ENCODE measurements around the gene ARMS2. TPM values are rescaled to one million over a fixed set of nuclear protein-coding genes. Genes with fewer than 3 reads are reported as not detected.

The ARMS2 gene
- total RNA-seq, 1 experiment from 2014 or later: not detected

DNA sequence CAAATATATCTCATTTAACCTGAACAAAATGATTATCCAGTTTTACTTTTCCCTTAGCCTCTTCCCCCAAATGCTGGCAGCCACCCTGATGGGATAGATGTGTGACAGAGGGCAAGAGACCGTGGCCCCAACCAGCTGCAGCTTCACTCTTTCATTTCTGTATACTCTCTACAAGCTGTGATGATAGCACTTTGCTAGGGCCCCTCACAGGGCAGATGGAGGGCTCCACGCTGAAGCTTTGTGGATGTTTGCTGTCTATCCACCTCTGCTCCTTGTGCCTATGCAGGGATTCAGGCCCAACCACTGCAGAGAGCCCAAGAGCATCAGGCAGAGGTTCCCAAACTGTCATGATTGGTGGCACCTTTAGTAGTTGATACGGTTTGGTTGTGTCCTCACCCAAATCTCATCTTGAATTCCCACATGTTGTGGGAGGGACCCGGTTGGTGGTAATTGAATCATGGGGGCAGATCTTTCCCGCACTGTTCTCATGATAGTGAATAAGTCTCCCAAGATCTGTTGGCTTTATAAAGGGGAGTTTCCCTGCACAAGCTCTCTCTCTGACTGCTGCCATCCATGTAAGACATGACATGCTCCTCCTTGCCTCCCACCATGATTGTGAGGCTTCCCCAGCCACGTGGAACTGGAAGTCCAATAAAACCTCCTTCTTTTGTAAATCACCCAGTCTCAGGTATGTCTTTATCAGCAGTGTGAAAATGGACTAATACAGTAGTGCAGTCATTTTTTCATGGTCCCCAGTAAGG is 27.0 kb downstream of the ARMS2 start:
- ATAC-seq (no peak), DNase-seq (no peak)
- no peaks in the 10 kb centered on the region for H3F3A ChIP-seq (ENCODE audit: low read length, unreplicated experiment)
- no TSS peak for BruUV-seq (replicated peaks)
- H3K36me3 ChIP-seq (ENCODE audit: low read depth, low read length): no peaks in the 10 kb centered on the region
- TF ChIP-seq EZH2 (IDR thresholded peaks at IDR 0.05; ENCODE audit: low read length, unreplicated experiment) (no peak), EZH2phosphoT487 (IDR thresholded peaks at IDR 0.05; ENCODE audit: borderline replicate concordance, low read length) (no peak)
- TF ChIP-seq, protein P1, sequence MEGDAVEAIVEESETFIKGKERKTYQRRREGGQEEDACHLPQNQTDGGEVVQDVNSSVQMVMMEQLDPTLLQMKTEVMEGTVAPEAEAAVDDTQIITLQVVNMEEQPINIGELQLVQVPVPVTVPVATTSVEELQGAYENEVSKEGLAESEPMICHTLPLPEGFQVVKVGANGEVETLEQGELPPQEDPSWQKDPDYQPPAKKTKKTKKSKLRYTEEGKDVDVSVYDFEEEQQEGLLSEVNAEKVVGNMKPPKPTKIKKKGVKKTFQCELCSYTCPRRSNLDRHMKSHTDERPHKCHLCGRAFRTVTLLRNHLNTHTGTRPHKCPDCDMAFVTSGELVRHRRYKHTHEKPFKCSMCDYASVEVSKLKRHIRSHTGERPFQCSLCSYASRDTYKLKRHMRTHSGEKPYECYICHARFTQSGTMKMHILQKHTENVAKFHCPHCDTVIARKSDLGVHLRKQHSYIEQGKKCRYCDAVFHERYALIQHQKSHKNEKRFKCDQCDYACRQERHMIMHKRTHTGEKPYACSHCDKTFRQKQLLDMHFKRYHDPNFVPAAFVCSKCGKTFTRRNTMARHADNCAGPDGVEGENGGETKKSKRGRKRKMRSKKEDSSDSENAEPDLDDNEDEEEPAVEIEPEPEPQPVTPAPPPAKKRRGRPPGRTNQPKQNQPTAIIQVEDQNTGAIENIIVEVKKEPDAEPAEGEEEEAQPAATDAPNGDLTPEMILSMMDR (conservative IDR thresholded peaks at IDR 0.05; ENCODE audit: low read depth, low read length): no peak
- H3K9ac ChIP-seq (ENCODE audit: low read length): no peak overlapping the region
- H3K4me2 ChIP-seq (ENCODE audit: low read length): no peak overlapping the region
- no peaks in the 10 kb centered on the region for H3K79me2 ChIP-seq (ENCODE audit: low read length)
- H3K4me1 ChIP-seq (ENCODE audit: insufficient read depth, low read length): no peaks in the 10 kb centered on the region
- intact Hi-C loops (cut with micrococcal nuclease): no loop called here
- POLR2A ChIA-PET (ENCODE audit: unreplicated experiment): interaction anchor here (0.6 kb wide), 1 partner anchor 448 kb away, joined by 6 read pairs; no protein-coding TSS in a partner anchor
- no peaks in the 10 kb centered on the region for H3K27me3 ChIP-seq (ENCODE audit: low read length)
- no peak overlapping the region for H3K27ac ChIP-seq (ENCODE audit: low read length)
- H3K9me2 ChIP-seq (replicated peaks; ENCODE audit: low read length): no peaks in the 10 kb centered on the region
- H3K9me3 ChIP-seq (ENCODE audit: low read length): no peaks in the 10 kb centered on the region
- H4K20me1 ChIP-seq (ENCODE audit: low read length): no peaks in the 10 kb centered on the region
- H3K4me3 ChIP-seq (ENCODE audit: low read length): no peak overlapping the region
- CTCF ChIA-PET: no interaction called here
- no peak overlapping the region for H2AFZ ChIP-seq (ENCODE audit: low read length)

DNA sequence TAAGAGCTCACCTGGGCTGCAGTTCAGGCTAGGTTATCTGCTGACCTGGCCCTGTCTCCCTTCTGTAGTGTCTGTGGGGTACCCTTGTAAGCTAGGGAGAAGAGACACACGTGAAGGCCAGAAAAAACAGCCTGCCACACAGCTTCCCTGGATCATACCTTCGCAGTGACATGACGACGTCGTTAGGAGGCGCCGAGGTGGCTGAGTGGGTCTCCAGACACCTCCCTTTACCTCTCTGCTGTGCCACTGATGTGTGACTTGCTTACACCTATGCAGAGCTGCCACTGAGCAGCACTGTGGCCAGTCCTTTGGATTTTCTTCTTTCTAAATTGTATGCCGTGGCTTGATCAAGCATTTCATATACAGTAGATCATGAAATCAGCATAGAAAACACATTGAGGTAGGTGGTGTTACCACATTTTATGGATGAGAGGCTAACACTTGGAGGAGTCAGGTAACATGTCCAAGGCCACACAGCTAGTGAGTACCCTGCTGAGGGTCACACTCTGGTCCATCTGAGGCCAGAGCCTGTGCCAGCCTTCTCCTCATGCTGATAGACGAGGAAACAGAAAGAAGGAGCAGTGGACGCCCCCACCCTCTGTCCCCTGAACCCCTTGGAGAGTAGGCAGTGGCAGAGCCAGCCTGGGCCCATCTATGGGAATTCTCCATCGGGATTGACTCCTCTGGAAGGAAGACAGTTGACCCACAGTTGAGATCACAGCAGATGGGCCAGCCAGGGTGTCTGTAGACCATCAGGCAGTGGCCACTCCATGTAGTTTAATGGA is 30.0 kb downstream of the ARMS2 start:
- ChIA-PET CTCF (no interaction called here), POLR2A (ENCODE audit: unreplicated experiment) (no interaction called here)
- BruUV-seq (replicated peaks): no TSS peak
- no peaks in the 10 kb centered on the region for H3K9me2 ChIP-seq (replicated peaks; ENCODE audit: low read length)
- H2AFZ ChIP-seq (ENCODE audit: low read length): no peak overlapping the region
- no peaks in the 10 kb centered on the region for H3F3A ChIP-seq (ENCODE audit: low read length, unreplicated experiment)
- H3K4me2 ChIP-seq (ENCODE audit: low read length): no peak overlapping the region
- H3K27ac ChIP-seq (ENCODE audit: low read length): no peak overlapping the region
- TF ChIP-seq EZH2 (IDR thresholded peaks at IDR 0.05; ENCODE audit: low read length, unreplicated experiment) (no peak), EZH2phosphoT487 (IDR thresholded peaks at IDR 0.05; ENCODE audit: borderline replicate concordance, low read length) (no peak)
- TF ChIP-seq, protein P1 (conservative IDR thresholded peaks at IDR 0.05; ENCODE audit: low read depth, low read length): no peak
- H3K27me3 ChIP-seq (ENCODE audit: low read length): no peaks in the 10 kb centered on the region
- no peak overlapping the region for H3K9ac ChIP-seq (ENCODE audit: low read length)
- ATAC-seq: no peak
- H3K79me2 ChIP-seq (ENCODE audit: low read length): no peaks in the 10 kb centered on the region
- intact Hi-C loops (cut with micrococcal nuclease): no loop called here
- no peak for DNase-seq
- no peaks in the 10 kb centered on the region for H3K4me1 ChIP-seq (ENCODE audit: insufficient read depth, low read length)
- H4K20me1 ChIP-seq (ENCODE audit: low read length): no peaks in the 10 kb centered on the region
- H3K36me3 ChIP-seq (ENCODE audit: low read depth, low read length): no peaks in the 10 kb centered on the region
- H3K9me3 ChIP-seq (ENCODE audit: low read length): no peaks in the 10 kb centered on the region
- H3K4me3 ChIP-seq (ENCODE audit: low read length): no peak overlapping the region

DNA sequence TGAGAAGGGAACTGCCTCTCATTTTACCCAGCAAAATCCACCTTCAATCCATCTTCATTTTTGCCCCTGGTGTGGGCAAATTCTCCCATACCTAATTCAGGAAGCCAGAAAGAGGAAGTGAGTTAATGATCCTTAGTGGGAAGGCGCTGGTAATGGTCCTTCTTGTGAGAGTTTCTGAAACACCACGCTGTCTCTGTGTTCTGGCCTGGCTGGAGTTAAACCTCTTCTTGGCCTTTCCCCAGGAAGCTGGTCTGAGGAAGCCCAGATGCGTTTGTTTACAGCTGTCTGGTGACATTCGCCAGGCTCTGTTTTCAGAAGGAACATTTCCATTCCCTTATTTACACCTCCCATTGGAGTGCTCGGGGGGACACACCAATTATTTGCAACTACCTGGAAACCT is 31.2 kb downstream of the ARMS2 start:
- H3K4me1 ChIP-seq (ENCODE audit: insufficient read depth, low read length): peaks cover 10% of the 10 kb centered on the region
- no peaks in the 10 kb centered on the region for H3K36me3 ChIP-seq (ENCODE audit: low read depth, low read length)
- no peaks in the 10 kb centered on the region for H3K27me3 ChIP-seq (ENCODE audit: low read length)
- intact Hi-C loops (cut with micrococcal nuclease): no loop called here
- H3K9ac ChIP-seq (ENCODE audit: low read length): no peak overlapping the region
- H3K4me2 ChIP-seq (ENCODE audit: low read length): no peak overlapping the region
- no TSS peak for BruUV-seq (replicated peaks)
- no peaks in the 10 kb centered on the region for H3K9me2 ChIP-seq (replicated peaks; ENCODE audit: low read length)
- no peaks in the 10 kb centered on the region for H3F3A ChIP-seq (ENCODE audit: low read length, unreplicated experiment)
- POLR2A ChIA-PET (ENCODE audit: unreplicated experiment): no interaction called here
- ATAC-seq (no peak), DNase-seq (no peak)
- no peaks in the 10 kb centered on the region for H4K20me1 ChIP-seq (ENCODE audit: low read length)
- H3K4me3 ChIP-seq (ENCODE audit: low read length): no peak overlapping the region
- no peaks in the 10 kb centered on the region for H3K79me2 ChIP-seq (ENCODE audit: low read length)
- no peaks in the 10 kb centered on the region for H3K9me3 ChIP-seq (ENCODE audit: low read length)
- H3K27ac ChIP-seq (ENCODE audit: low read length): no peak overlapping the region
- CTCF ChIA-PET: no interaction called here
- H2AFZ ChIP-seq (ENCODE audit: low read length): no peak overlapping the region
- no peak for TF ChIP-seq EZH2 (IDR thresholded peaks at IDR 0.05; ENCODE audit: low read length, unreplicated experiment)
- TF ChIP-seq, protein P1 (conservative IDR thresholded peaks at IDR 0.05; ENCODE audit: low read depth, low read length): no peak
- no peak for TF ChIP-seq EZH2phosphoT487 (IDR thresholded peaks at IDR 0.05; ENCODE audit: borderline replicate concordance, low read length)
